AG08395 (cell line): ENCODE data around the gene ICAM1.
A peak's percentile ranks its signal among the peaks of the same experiment; 100 is the strongest.

ENCODE experiments used
- DNase-seq: peaks from one replicate; pipeline ENCODE4 v3.0.0; 2012; ENCODE audit warnings: mixed read lengths, low spot score

The ICAM1 gene

GRCh38 chr19:10293637-10294367 lies 22.9 kb downstream of the ICAM1 start:
- DNase-seq, result no peak

DNA sequence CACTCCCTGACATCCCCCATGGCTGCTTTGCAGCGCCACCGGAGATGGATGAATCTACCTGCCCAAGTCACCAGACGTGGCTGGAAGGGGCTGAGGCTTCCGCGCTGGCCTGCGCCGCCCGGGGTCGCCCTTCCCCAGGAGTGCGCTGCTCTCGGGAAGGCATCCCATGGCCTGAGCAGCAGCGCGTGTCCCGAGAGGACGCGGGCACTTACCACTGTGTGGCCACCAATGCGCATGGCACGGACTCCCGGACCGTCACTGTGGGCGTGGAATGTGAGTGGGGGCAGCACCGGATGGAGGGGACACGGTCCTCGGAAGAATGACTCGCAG lies 23.4 kb downstream of the ICAM1 start:
- DNase-seq, result no peak

DNA sequence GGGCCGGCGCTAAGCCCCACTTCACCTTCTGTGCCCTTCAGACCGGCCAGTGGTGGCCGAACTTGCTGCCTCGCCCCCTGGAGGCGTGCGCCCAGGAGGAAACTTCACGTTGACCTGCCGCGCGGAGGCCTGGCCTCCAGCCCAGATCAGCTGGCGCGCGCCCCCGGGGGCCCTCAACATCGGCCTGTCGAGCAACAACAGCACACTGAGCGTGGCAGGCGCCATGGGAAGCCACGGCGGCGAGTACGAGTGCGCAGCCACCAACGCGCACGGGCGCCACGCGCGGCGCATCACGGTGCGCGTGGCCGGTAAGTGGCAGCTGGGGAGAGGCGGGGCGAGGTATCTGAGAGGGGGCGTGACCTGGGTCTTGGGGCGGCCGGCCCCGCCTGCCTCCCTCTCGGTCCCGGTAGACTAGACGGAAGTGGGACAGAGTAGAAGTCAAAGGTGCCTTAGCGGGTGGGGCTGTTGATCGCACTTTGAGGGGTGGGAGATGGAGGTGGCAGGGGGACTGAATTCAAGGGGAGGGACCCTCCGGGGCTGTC lies 24.5 kb downstream of the ICAM1 start:
- no peak for DNase-seq

DNA sequence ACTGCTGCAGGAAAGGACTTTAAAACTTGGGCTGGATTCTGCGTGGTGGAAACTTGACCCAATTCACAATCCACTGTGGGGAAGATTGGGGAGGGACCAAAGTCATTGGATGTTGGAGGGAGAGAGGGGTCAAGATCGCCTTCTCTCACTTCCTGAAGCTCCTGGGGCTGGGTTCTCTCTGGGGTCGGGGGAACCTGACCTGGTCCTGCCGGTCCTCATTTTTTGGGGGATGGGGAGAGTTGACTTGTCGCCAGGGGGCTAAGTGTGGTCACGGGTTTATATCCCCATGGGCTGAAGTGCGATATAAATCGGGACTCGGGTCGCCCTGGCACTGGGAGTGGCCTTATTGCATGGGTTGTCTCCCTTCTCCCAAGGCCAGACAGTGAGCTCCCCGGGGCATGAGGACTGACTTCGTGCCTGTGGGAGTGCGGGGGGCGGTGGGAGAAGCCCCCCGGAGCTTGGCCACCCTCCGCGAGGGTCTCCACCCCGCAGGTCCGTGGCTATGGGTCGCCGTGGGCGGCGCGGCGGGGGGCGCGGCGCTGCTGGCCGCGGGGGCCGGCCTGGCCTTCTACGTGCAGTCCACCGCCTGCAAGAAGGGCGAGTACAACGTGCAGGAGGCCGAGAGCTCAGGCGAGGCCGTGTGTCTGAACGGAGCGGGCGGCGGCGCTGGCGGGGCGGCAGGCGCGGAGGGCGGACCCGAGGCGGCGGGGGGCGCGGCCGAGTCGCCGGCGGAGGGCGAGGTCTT lies 25.1 kb downstream of the ICAM1 start:
- no peak for DNase-seq

- DNase-seq, result no peak
These were observed 28.9 kb downstream of the ICAM1 start for GRCh38 chr19:10299545-10300458.

- peak; percentile 50 for DNase-seq
These were observed 34.4 kb downstream of the ICAM1 start for GRCh38 chr19:10305139-10305806.

GRCh38 chr19:10306327-10306726 lies 35.4 kb downstream of the ICAM1 start:
- DNase-seq, result no peak

DNA sequence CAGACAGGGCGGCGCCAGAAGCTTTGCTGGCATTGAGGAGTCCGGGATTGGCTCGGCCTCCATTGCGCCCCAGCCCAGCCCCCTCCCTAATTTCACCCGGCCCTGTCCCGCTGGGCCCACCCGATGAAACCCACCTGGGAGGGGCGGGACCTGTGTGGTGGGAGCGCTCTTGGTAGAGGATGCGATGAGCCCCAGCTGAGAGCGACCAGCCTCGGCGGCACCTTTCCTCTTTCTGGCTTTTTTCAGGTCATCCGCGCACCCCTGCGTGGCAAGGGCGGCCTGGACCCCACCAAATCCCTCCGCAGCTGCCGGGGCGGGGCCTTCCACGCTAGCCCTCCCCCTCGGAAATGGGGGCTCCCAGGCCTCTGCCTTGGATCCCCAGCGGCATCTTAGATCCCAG lies 38.5 kb downstream of the ICAM1 start, which contains the start of gene ZGLP1:
TSS of gene ZGLP1 (minus strand) at position 393 of the 400 bp plus-strand sequence.
- DNase-seq, result no peak

- DNase-seq, result peak; percentile 96
These were observed 44.7 kb downstream of the ICAM1 start, which contains the start of gene FDX2 for GRCh38 chr19:10315335-10316214. TSS of gene FDX2 (minus strand) at chr19:10316015. CDS start at chr19:10315996, 19 bp downstream.

- DNase-seq, result no peak
These were observed 45.5 kb downstream of the ICAM1 start for GRCh38 chr19:10316229-10317044.

- no peak for DNase-seq
These were observed 46.3 kb downstream of the ICAM1 start for GRCh38 chr19:10317045-10317856.

GRCh38 chr19:10317857-10318462 lies 47.0 kb downstream of the ICAM1 start:
- no peak for DNase-seq

- DNase-seq, result no peak
These were observed 48.1 kb downstream of the ICAM1 start for GRCh38 chr19:10318807-10319682.

- no peak for DNase-seq
These were observed 49.9 kb downstream of the ICAM1 start for GRCh38 chr19:10320602-10321416.

- no peak for DNase-seq
These were observed 50.5 kb downstream of the ICAM1 start for GRCh38 chr19:10321417-10321797.
